A549 (cell line): ENCODE results near the gene MFSD2B.

Experiments
- CEBPB ChIP-seq, 2 experiments: fragments of >200 bp in 1 of 2; sonication (Bioruptor Twin) in 1 of 2; formaldehyde crosslinking in 1 of 2; IDR thresholded peaks; 2 replicates each; pipeline ENCODE4 v1.6.1; 2012 to 2016
- CTCF ChIP-seq: fragments of >200 bp; sonication (Bioruptor Twin); formaldehyde crosslinking; IDR thresholded peaks from 3 replicates; pipeline ENCODE4 v1.5.1; 2016
- EP300 ChIP-seq, 2 experiments: fragments of >200 bp; sonication (Bioruptor Twin); formaldehyde crosslinking; IDR thresholded peaks; 2 replicates in 1 of 2; 3 replicates in 1 of 2; pipeline ENCODE4 v1.6.1; 2016 to 2017
- ESRRA ChIP-seq: fragments of 150-350 bp; IDR thresholded peaks from 2 replicates; pipeline ENCODE4 v1.6.1; 2014; ENCODE audit warnings: mild to moderate bottlenecking, low read length, borderline replicate concordance
- HDAC2 ChIP-seq: fragments of 200-600 bp; sonication (generic); IDR thresholded peaks from 2 replicates; pipeline ENCODE4 v1.6.1; 2016
- HOXA7 ChIP-seq: fragments of 250-450 bp; sonication (Bioruptor Pico); IDR thresholded peaks from 2 replicates; pipeline ENCODE4 v1.5.0; 2020; ENCODE audit warnings: mild to moderate bottlenecking, moderate library complexity
- JUNB ChIP-seq: fragments of >200 bp; sonication (Bioruptor Twin); formaldehyde crosslinking; IDR thresholded peaks from 2 replicates; pipeline ENCODE4 v1.6.1; 2016
- SREBF2 ChIP-seq: fragments of 450-650 bp; IDR thresholded peaks from 2 replicates; pipeline ENCODE4 v1.6.1; 2014; ENCODE audit warnings: mild to moderate bottlenecking, moderate library complexity
- TFCP2L1 ChIP-seq: fragments of 250-450 bp; sonication (Bioruptor Pico); IDR thresholded peaks from 2 replicates; pipeline ENCODE4 v1.5.0; 2021; ENCODE audit warnings: mild to moderate bottlenecking

GRCh38 chr2:23967846-23968245 lies 42.0 kb upstream of the MFSD2B start:
- TF ChIP-seq HOXA7 (CRISPR knock-in tag) (no peak), ESRRA (no peak), CTCF (no peak), JUNB (no peak), EP300 (IDR thresholded peaks at IDR 0.05) (no peak), SREBF2 (no peak), HDAC2 (no peak), CEBPB (IDR thresholded peaks at IDR 0.05) (no peak), TFCP2L1 (no peak)
